ENCODE measurements around the gene PLD1. TPM values are rescaled to one million over a fixed set of nuclear protein-coding genes. Genes with fewer than 3 reads are reported as not detected.

The PLD1 gene
- total and polyA plus RNA-seq, 8 donors: 3.4 to 43.0 (median 11.0) TPM

- no peaks in the 10 kb centered on the region for H3K9me3 ChIP-seq
- no peaks in the 10 kb centered on the region for H3K27me3 ChIP-seq
- no peak overlapping the region for H3K4me3 ChIP-seq
- no peak overlapping the region for H3K27ac ChIP-seq
- WGBS, 5 donors: 74 to 88% (median 85%) methylated on average over 6 of the region's 6 CpGs
- peaks cover 30 to 63% (median 48%) of the 10 kb centered on the region in 4 donors for H3K4me1 ChIP-seq
- no peaks in the 10 kb centered on the region for H3K36me3 ChIP-seq
- no peak for DNase-seq
- TF ChIP-seq POLR2AphosphoS5 (IDR thresholded peaks at IDR 0.05) (no peak), POLR2A (IDR thresholded peaks at IDR 0.05) (no peak), CTCF (IDR thresholded peaks at IDR 0.05) (no peak), EP300 (IDR thresholded peaks at IDR 0.05) (no peak)
- intact Hi-C loops (cut with DNase I; ENCODE audit: low total_unique reads): no loop called here
Measured at GRCh38 chr3:171807806-171808205, 2.5 kb downstream of the PLD1 start.

- DNase-seq: no peak
- peaks cover 33 to 68% (median 54%) of the 10 kb centered on the region in 4 donors for H3K4me1 ChIP-seq
- TF ChIP-seq EP300 (IDR thresholded peaks at IDR 0.05) (no peak), POLR2AphosphoS5 (IDR thresholded peaks at IDR 0.05) (no peak), POLR2A (IDR thresholded peaks at IDR 0.05) (no peak), CTCF (IDR thresholded peaks at IDR 0.05) (no peak)
- intact Hi-C loops (cut with DNase I; ENCODE audit: low total_unique reads): no loop called here
- 86 to 90% (median 87%) methylated on average over 7 of the region's 7 CpGs for WGBS, 5 donors
- H3K27me3 ChIP-seq: no peaks in the 10 kb centered on the region
- H3K36me3 ChIP-seq: no peaks in the 10 kb centered on the region
- H3K27ac ChIP-seq: peak overlapping the region in 4 of 5 donors; percentile 52 to 77 (median 67)
- H3K4me3 ChIP-seq: no peak overlapping the region
- H3K9me3 ChIP-seq: no peaks in the 10 kb centered on the region
Measured at GRCh38 chr3:171807129-171807675, 3.1 kb downstream of the PLD1 start.

- H3K27ac ChIP-seq: peak overlapping the region in 4 of 5 donors; percentile 52 to 77 (median 67)
- peak in 1 of 2 donors; percentile 68 for DNase-seq
- TF ChIP-seq EP300 (IDR thresholded peaks at IDR 0.05) (no peak), CTCF (IDR thresholded peaks at IDR 0.05) (no peak), POLR2AphosphoS5 (IDR thresholded peaks at IDR 0.05) (peak in 2 of 3 donors; percentile 16 to 17), POLR2A (IDR thresholded peaks at IDR 0.05) (no peak)
- intact Hi-C loops (cut with DNase I; ENCODE audit: low total_unique reads): no loop called here
- no peaks in the 10 kb centered on the region for H3K9me3 ChIP-seq
- H3K36me3 ChIP-seq: no peaks in the 10 kb centered on the region
- H3K4me3 ChIP-seq: no peak overlapping the region
- WGBS, 5 donors: 21 to 49% (median 37%) methylated on average over 5 of the region's 5 CpGs
- H3K4me1 ChIP-seq: peaks cover 35 to 68% (median 59%) of the 10 kb centered on the region in 4 donors
- H3K27me3 ChIP-seq: no peaks in the 10 kb centered on the region
Measured at GRCh38 chr3:171806200-171807128, 3.8 kb downstream of the PLD1 start.

- Histone ChIP-seq H3K9me3 (no peaks in the 10 kb centered on the region), H3K27me3 (no peaks in the 10 kb centered on the region), H3K4me3 (no peak overlapping the region), H3K36me3 (no peaks in the 10 kb centered on the region), H3K27ac (peak overlapping the region; percentile 52 to 77 (median 71)), H3K4me1 (peaks cover 30 to 68% (median 58%) of the 10 kb centered on the region in 4 donors)
- no peak for DNase-seq
- TF ChIP-seq EP300 (IDR thresholded peaks at IDR 0.05) (no peak), CTCF (IDR thresholded peaks at IDR 0.05) (no peak), POLR2A (IDR thresholded peaks at IDR 0.05) (no peak), POLR2AphosphoS5 (IDR thresholded peaks at IDR 0.05) (no peak)
- WGBS, 5 donors: 41 to 53% (median 51%) methylated on average over 3 of the region's 3 CpGs
- intact Hi-C loops (cut with DNase I; ENCODE audit: low total_unique reads): no loop called here
Measured at GRCh38 chr3:171805687-171806086, 4.6 kb downstream of the PLD1 start.
